ENCODE results near the gene SPAG7. TPM values are rescaled to one million over a fixed set of nuclear protein-coding genes. Genes with fewer than 3 reads are reported as not detected.

SPAG7 gene
- total and polyA plus RNA-seq, 2 of the 8 experiments (the other 6 are each of a cell fraction or from before 2014, with no cell fraction given), result 74.2 to 81.9 TPM

DNA sequence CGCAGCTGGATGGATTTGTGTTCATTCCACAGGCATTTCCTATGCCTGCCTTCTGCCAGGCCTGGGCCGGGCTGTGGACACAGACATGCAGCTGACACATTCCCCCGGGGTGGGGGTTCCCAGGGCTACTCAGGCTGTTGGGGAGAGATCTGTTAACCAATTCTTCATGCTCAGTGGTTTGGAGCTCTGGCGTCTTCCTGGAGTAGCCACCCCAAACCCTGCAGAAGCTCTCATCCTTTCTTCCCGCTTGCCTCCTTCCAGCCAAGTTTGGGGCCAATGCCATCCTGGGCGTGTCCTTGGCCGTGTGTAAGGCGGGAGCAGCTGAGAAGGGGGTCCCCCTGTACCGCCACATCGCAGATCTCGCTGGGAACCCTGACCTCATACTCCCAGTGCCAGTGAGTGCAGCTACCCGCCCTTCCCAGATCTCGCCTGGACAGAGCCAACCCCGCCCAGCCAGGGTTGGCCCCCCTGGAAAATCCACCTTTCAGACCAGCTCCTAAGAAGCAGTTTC, 14.1 kb downstream of the SPAG7 start:
- peaks cover 8% of the 10 kb centered on the region for H3K23me2 ChIP-seq (ENCODE audit: low read depth, low read length)
- H3K4me2 ChIP-seq (ENCODE audit: insufficient read depth in 1 of 2, low read depth in 2 of 2, low read length in 2 of 2), result no peak overlapping the region
- no peak overlapping the region for H2BK20ac ChIP-seq (ENCODE audit: low read length)
- H3K4me3 ChIP-seq (ENCODE audit: extremely low read depth in 1 of 4, insufficient read depth in 2 of 4, low read depth in 3 of 4, low read length in 4 of 4), result no peak overlapping the region
- H3K4ac ChIP-seq (replicated peaks; ENCODE audit: insufficient read length, low read depth, low read length), result no peak overlapping the region
- ChIA-PET CTCF (ENCODE audit: partially characterized antibody) (interaction anchor here (0.6 to 5.0 kb wide), 12 partner anchors 8 to 456 kb away, joined by 3 to 20 read pairs (median 4); partner anchors contain the start of genes CAMTA2 and SLC52A1), POLR2A (ENCODE audit: partially characterized antibody) (interaction anchor here (0.6 to 32.4 kb wide), 6 partner anchors 6 to 42 kb away, joined by 3 to 987 read pairs (median 4); partner anchors contain the start of genes ENO3, PFN1, RNF167 and SLC25A11)
- no peaks in the 10 kb centered on the region for H3K9me3 ChIP-seq (ENCODE audit: insufficient read depth in 2 of 2, low read depth in 1 of 2, low read length in 1 of 2)
- H2AFZ ChIP-seq (ENCODE audit: low read length), result no peak overlapping the region
- no peak overlapping the region for H3K14ac ChIP-seq (ENCODE audit: insufficient read length)
- FAIRE-seq (no peak), DNase-seq (ENCODE audit: low read depth in 1 of 2, low spot score in 2 of 2) (no peak)
- no peak overlapping the region for H3K56ac ChIP-seq (replicated peaks; ENCODE audit: insufficient read length, low read depth, low read length)
- H3K27me3 ChIP-seq (replicated peaks in 1 of 4; ENCODE audit: control insufficient read depth in 3 of 4, extremely low read depth in 1 of 4, insufficient read depth in 3 of 4, low read length in 3 of 4), result no peaks in the 10 kb centered on the region
- H3K27ac ChIP-seq (ENCODE audit: low read depth, low read length), result no peak overlapping the region
- H4K5ac ChIP-seq (ENCODE audit: insufficient read length, low read depth, low read length), result no peak overlapping the region
- no peak overlapping the region for H3K18ac ChIP-seq (ENCODE audit: extremely low read depth, low read length)
- no peaks in the 10 kb centered on the region for H3K36me3 ChIP-seq (ENCODE audit: control insufficient read depth in 2 of 4, insufficient read depth in 4 of 4, low read length in 3 of 4)
- no peak overlapping the region for H2BK15ac ChIP-seq (ENCODE audit: low read length)
- H2BK12ac ChIP-seq (ENCODE audit: low read depth, low read length), result no peak overlapping the region
- no peak overlapping the region for H2AK5ac ChIP-seq (ENCODE audit: low read depth, low read length)
- WGBS, 2 experiments (ENCODE audit: extremely low coverage in 1 of 2, insufficient coverage in 1 of 2, insufficient read length in 1 of 2, insufficient replicate concordance in 2 of 2, low coverage in 1 of 2, low lambda C conversion rate in 2 of 2, missing lambda C conversion rate in 1 of 2), result 90% methylated on average over 14 of the region's 14 CpGs; no CpG with 5 or more reads in 1 of the 2 experiments
- H4K20me1 ChIP-seq (replicated peaks in 1 of 2; ENCODE audit: control insufficient read depth in 1 of 2, insufficient read depth in 2 of 2, low read length in 2 of 2), result no peaks in the 10 kb centered on the region
- H3K9ac ChIP-seq (replicated peaks in 1 of 4; ENCODE audit: extremely low read depth in 1 of 4, low read depth in 3 of 4, low read length in 3 of 4), result no peak overlapping the region
- TF ChIP-seq GABPA (IDR thresholded peaks at IDR 0.05; ENCODE audit: borderline replicate concordance, insufficient read depth, low read length), result no peak
- H2BK5ac ChIP-seq (ENCODE audit: low read depth, low read length), result no peak overlapping the region
- no peaks in the 10 kb centered on the region; a peak in 1 of 4 replicates for H3K79me2 ChIP-seq (ENCODE audit: control insufficient read depth in 1 of 2, insufficient read depth in 2 of 2, low read length in 2 of 2)
- H4K91ac ChIP-seq (replicated peaks; ENCODE audit: insufficient read length, low read length), result peak overlapping the region; percentile 20
- 0 out of 2 replicates have a peak, but pooled peaks cover 2% of the 10 kb centered on the region for H3K79me1 ChIP-seq (ENCODE audit: low read depth, low read length)
- H4K8ac ChIP-seq (ENCODE audit: extremely low read depth, insufficient read depth, low read length), result no peak overlapping the region
- H3K4me1 ChIP-seq (replicated peaks in 1 of 4; ENCODE audit: control insufficient read depth in 3 of 4, insufficient read depth in 4 of 4, low read length in 3 of 4), result peaks cover 0 to 13% (median 9%) of the 10 kb centered on the region in 4 experiments; a peak in 6 of 7 replicates
- H3K23ac ChIP-seq (ENCODE audit: insufficient read length), result no peak overlapping the region
- no peak overlapping the region for H2BK120ac ChIP-seq (replicated peaks; ENCODE audit: low read depth, low read length)
